Naive thymus-derived CD4-positive, alpha-beta T cell (primary cell): Measurements from ENCODE around the gene VGF. TPM values are rescaled to one million over a fixed set of nuclear protein-coding genes. Genes with fewer than 3 reads are reported as not detected.

Source experiments
- ATAC-seq: fragments of 150-1000 bp; cut with Tn5 transposase; 2 replicates; pipeline ENCODE4 v1.10.0; 2021; ENCODE audit warnings: mild to moderate bottlenecking, moderate library complexity
- CTCF ChIA-PET: fragments of 350-600 bp; sonication (Branson Sonifier 250); formaldehyde crosslinking; loops from one replicate; lab custom pipeline; 2021; ENCODE audit warnings: antibody characterized with exemption; lab: Charles Lee
- POLR2A ChIA-PET: fragments of 350-600 bp; sonication (Branson Sonifier 250); formaldehyde crosslinking; loops from one replicate; lab custom pipeline; 2021; ENCODE audit warnings: antibody characterized with exemption, inconsistent platforms; lab: Charles Lee
- DNase-seq, 9 donors: peaks; one replicate each; pipeline versions ENCODE4 v3.0.0 to v3.0.0-alpha.2; 2020 to 2022; ENCODE audit warnings: mixed read lengths in 1 of 9
- H3K27ac ChIP-seq: one replicate; pipeline ENCODE4 v1.7.0; 2013; ENCODE audit warnings: mild to moderate bottlenecking, low read depth, low read length, moderate library complexity
- H3K27me3 ChIP-seq, 2 donors: one replicate each; pipeline ENCODE4 v1.7.0; 2013; ENCODE audit warnings: low read length in 2 of 2, mild to moderate bottlenecking in 2 of 2, moderate library complexity in 2 of 2; ENCODE audit not compliant: control insufficient read depth in 2 of 2, insufficient read depth in 2 of 2
- H3K36me3 ChIP-seq, 3 experiments: 1 replicate in 2 of 3; 2 replicates in 1 of 3; pipeline ENCODE4 v1.7.0; 2013; ENCODE audit warnings: low read length in 3 of 3, mild to moderate bottlenecking in 3 of 3, moderate library complexity in 1 of 3; ENCODE audit not compliant: insufficient read depth in 3 of 3, control insufficient read depth in 2 of 3
- H3K4me1 ChIP-seq, 2 donors: one replicate each; pipeline ENCODE4 v1.7.0; 2013; ENCODE audit warnings: low read length in 2 of 2, mild to moderate bottlenecking in 2 of 2, moderate library complexity in 1 of 2; ENCODE audit not compliant: control insufficient read depth in 2 of 2, insufficient read depth in 2 of 2
- H3K4me3 ChIP-seq: 2 replicates; pipeline ENCODE4 v1.7.0; 2013; ENCODE audit warnings: mild to moderate bottlenecking, low read length
- H3K9me3 ChIP-seq, 3 experiments: 1 replicate in 2 of 3; 2 replicates in 1 of 3; pipeline ENCODE4 v1.7.0; 2013; ENCODE audit warnings: low read length in 3 of 3; ENCODE audit not compliant: control insufficient read depth in 2 of 3
- H3K27ac Mint-ChIP-seq, 9 donors: one replicate each; pipeline ENCODE4 v1.8.0; 2020 to 2022; ENCODE audit warnings: mixed read lengths in 9 of 9, mild to moderate bottlenecking in 8 of 9, moderate library complexity in 5 of 9, inconsistent platforms in 2 of 9
- H3K27me3 Mint-ChIP-seq, 5 donors: one replicate each; pipeline ENCODE4 v1.8.0; 2021 to 2022; ENCODE audit warnings: mixed read lengths in 5 of 5, mild to moderate bottlenecking in 1 of 5
- H3K36me3 Mint-ChIP-seq, 5 donors: one replicate each; pipeline ENCODE4 v1.8.0; 2020 to 2022; ENCODE audit warnings: mixed read lengths in 5 of 5, mild to moderate bottlenecking in 3 of 5, inconsistent platforms in 1 of 5
- H3K4me1 Mint-ChIP-seq, 7 donors: one replicate each; pipeline ENCODE4 v1.8.0; 2020 to 2022; ENCODE audit warnings: mixed read lengths in 7 of 7, mild to moderate bottlenecking in 3 of 7, inconsistent platforms in 1 of 7
- H3K4me3 Mint-ChIP-seq, 10 donors: one replicate each; pipeline ENCODE4 v1.8.0; 2020 to 2022; ENCODE audit warnings: mild to moderate bottlenecking in 10 of 10, mixed read lengths in 10 of 10, moderate library complexity in 6 of 10, inconsistent platforms in 2 of 10
- H3K9me3 Mint-ChIP-seq, 11 donors: one replicate each; pipeline ENCODE4 v1.8.0; 2020 to 2022; ENCODE audit warnings: mixed read lengths in 11 of 11, mild to moderate bottlenecking in 4 of 11, inconsistent platforms in 1 of 11, moderate library complexity in 1 of 11
- intact Hi-C, 2 donors: fragments of 100-400 bp; cut with micrococcal nuclease; formaldehyde crosslinking; loops; one replicate each; pipeline ENCODE4 v1.15.1; 2023
- polyA plus RNA-seq, 2 donors: library from polyadenylated mRNA; unstranded; fragments of 300-500 nt; fragmentation: Illumina TruSeq; gene quantifications; one replicate each; pipeline ENCODE4 v1.2.3, GENCODE V29; 2021
- total RNA-seq, 6 experiments: library from RNA in 5 of 6; stranded (reverse) in 5 of 6; gene quantifications; 1 replicate in 5 of 6; 2 replicates in 1 of 6; pipeline ENCODE4 v1.2.3 and lab custom pipeline; 2021 to 2026

Gene VGF
- total and polyA plus RNA-seq, 7 experiments from 2014 or later = 0.19 TPM; not detected in 6

DNA sequence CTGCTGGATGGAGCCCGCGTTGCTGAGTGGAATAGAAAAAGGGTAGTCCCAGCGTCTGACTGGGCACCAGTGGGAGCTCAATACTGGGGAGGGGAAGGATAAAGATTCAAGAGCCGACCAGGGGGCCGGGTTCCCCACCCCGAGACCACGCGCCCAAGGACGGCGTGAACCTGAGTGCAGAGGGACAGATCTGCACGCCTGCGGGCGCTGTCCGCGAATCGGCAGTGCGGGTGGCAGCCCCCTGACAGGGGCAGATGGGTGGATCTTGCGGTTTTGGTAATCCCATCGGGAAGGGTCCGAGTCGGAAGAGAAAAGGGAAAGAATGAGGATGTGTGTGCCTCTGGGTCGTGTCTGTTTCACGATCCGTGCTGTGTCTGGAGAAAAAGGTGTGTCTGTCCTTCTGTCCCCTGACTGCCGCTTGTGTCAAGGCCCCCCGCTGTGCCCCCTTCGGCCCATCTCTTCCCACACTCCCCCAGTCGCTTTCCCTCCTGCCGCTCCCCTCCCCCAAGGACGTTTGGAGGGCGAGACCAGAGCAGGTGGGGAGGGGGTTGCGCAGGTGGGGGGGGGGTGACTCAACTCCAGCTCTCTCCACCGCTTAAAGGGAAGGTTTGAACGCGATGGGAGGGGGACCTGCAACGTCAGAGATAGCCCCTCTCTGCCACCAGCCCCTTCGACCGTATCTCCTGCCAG, 734 bp upstream of the VGF start:
- POLR2A ChIA-PET = interaction anchor here (0.6 to 1.2 kb wide), 4 partner anchors 11 to 1664 kb away, joined by 3 to 5 read pairs (median 4); partner anchors contain the start of gene UFSP1
- H3K36me3 ChIP-seq = no peaks in the 10 kb centered on the region
- intact Hi-C loops = loop anchor here (1.0 to 5.0 kb wide), 4 partner anchors 8 to 279 kb away; partner anchors contain the start of genes AP1S1 (in 2 of the 2), ZNHIT1 (in 2 of the 2) and UFSP1 (in 1 of the 2)
- H3K4me3 ChIP-seq = peak overlapping the region; percentile 10
- H3K27me3 Mint-ChIP-seq = peaks cover 63 to 78% (median 68%) of the 10 kb centered on the region in 5 donors
- peak overlapping the region in 8 of 9 donors; percentile 4 to 87 (median 72) for H3K27ac Mint-ChIP-seq
- ATAC-seq = no peak
- no peaks in the 10 kb centered on the region for H3K9me3 ChIP-seq
- peaks cover 20 to 51% of the 10 kb centered on the region in 2 donors for H3K27me3 ChIP-seq
- CTCF ChIA-PET = interaction anchor here (1.1 to 2.0 kb wide), 2 partner anchors 22 to 78 kb away, joined by 4 to 9 read pairs; no protein-coding TSS in a partner anchor
- H3K4me1 ChIP-seq = peaks cover 37 to 48% of the 10 kb centered on the region in 2 donors
- H3K27ac ChIP-seq = no peak overlapping the region
- H3K4me3 Mint-ChIP-seq = peak overlapping the region in 9 of 10 donors; percentile 54 to 92 (median 77)
- no peak for DNase-seq
- peaks cover 47 to 64% (median 54%) of the 10 kb centered on the region in 7 donors for H3K4me1 Mint-ChIP-seq
- H3K36me3 Mint-ChIP-seq = peaks cover 0 to 5% (median 5%) of the 10 kb centered on the region in 5 donors
- peaks cover 0 to 10% (median 0%) of the 10 kb centered on the region in 11 donors for H3K9me3 Mint-ChIP-seq

DNA sequence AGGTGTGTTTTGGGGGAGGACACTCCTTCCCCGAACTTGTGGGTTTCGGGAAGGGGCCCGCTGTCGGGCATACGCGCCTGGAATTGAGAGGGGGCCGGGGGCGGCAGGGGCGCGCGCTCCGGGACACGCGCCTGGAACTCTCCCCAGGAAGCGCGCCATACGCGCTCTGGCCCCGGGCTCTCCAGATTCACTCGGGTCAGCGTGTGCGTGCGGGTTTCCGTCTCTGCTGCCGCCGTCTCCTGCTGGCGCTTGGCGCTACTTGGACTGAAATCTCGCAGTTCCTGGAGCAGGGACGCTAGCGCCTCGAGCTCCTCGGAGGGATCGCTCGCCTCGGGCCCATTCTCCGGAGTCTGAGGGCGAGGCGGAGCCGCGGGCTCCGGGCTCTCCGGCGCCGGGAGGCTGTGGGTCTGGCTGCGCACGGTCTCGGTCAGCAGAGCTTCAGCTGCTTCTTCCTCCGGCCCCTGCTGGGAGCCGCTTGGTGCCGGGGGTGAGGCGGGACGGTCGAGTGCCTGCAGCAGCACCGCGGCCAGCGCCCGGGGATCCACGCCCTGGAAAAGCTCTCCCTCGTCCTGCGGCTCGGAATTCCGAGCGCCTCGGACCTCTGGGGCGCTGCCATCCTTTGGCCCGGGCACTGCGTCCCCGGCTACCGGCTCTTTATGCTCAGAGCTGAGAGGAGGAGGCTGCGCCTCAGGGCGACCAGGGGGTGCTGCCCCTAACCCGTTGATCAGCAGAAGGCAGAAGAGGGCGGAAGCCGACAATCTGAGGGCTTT, 1.1 kb downstream of the VGF start:
- Mint-ChIP-seq H3K36me3 (peaks cover 0 to 22% (median 8%) of the 10 kb centered on the region in 5 donors), H3K27me3 (peaks cover 45 to 60% (median 53%) of the 10 kb centered on the region in 5 donors), H3K4me3 (peak overlapping the region; percentile 35 to 80 (median 70)), H3K4me1 (peaks cover 29 to 46% (median 36%) of the 10 kb centered on the region in 7 donors), H3K9me3 (peaks cover 0 to 9% (median 0%) of the 10 kb centered on the region in 11 donors), H3K27ac (peak overlapping the region in 3 of 9 donors; percentile 53 to 82 (median 73))
- Histone ChIP-seq H3K4me3 (no peak overlapping the region), H3K9me3 (no peaks in the 10 kb centered on the region), H3K36me3 (peaks cover 0 to 7% (median 0%) of the 10 kb centered on the region in 3 experiments), H3K4me1 (peaks cover 23 to 29% of the 10 kb centered on the region in 2 donors), H3K27me3 (peaks cover 19 to 41% of the 10 kb centered on the region in 2 donors), H3K27ac (no peak overlapping the region)
- CTCF ChIA-PET = no interaction called here
- ATAC-seq (no peak), DNase-seq (peak in 1 of 9 donors; percentile 25)
- intact Hi-C loops = no loop called here
- POLR2A ChIA-PET = interaction anchor here (2.1 kb wide), 1 partner anchor 53 kb away, joined by 6 read pairs; the partner anchor contains the start of genes PLOD3 and ZNHIT1

DNA sequence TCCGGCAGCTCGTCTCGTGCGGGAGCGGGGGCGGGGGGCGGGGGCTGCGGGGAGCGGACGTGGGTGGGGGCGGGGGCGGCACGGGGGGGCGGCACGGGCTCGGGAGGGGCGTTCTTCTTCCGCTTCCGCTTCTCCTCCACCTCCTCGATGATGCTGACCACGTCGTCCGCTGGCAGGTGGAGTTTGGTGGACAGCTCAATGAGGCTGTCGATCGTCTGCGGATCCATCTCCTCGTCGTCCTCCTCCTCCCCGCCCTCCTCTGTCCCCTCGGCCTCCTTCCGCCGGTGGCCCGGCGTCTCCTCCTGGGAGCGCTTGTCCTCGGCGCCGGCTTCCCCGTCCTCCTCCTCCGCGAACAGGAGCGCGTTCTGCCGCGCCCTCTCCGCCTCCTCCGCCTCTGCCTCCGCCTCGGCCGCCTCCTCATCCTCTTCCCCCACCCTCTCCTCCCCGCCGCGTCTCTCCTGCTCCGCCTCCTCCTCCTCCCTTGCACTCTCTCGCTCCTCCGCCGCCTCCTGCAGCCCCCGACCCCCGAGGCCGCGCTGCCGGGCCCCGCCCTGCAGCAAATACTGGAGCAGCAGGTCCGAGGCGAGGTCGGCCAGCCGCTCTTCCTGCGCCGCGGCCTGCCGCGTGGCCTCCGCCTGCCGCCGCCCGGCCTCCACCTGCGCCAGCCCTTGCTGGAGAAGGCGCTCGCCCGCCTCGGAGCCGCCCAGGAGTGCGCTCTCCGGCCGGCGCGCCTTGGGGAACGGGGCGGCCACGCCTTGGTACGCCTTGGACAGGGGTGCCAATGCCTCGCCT, 1.9 kb downstream of the VGF start:
- H3K4me1 Mint-ChIP-seq = peaks cover 24 to 40% (median 31%) of the 10 kb centered on the region in 7 donors
- peaks cover 21 to 25% of the 10 kb centered on the region in 2 donors for H3K4me1 ChIP-seq
- H3K27me3 Mint-ChIP-seq = peaks cover 38 to 53% (median 46%) of the 10 kb centered on the region in 5 donors
- peaks cover 0 to 8% (median 0%) of the 10 kb centered on the region in 11 donors for H3K9me3 Mint-ChIP-seq
- H3K27me3 ChIP-seq = peaks cover 14 to 37% of the 10 kb centered on the region in 2 donors
- ChIA-PET POLR2A (interaction anchor here (2.1 kb wide), 1 partner anchor 54 kb away, joined by 6 read pairs; the partner anchor contains the start of genes PLOD3 and ZNHIT1), CTCF (interaction anchor here (1.0 kb wide), 1 partner anchor 19 kb away, joined by 3 read pairs; no protein-coding TSS in a partner anchor)
- peaks cover 0 to 9% (median 0%) of the 10 kb centered on the region in 3 experiments for H3K36me3 ChIP-seq
- H3K27ac Mint-ChIP-seq = no peak overlapping the region
- DNase-seq (peak in 2 of 9 donors; percentile 22 to 23), ATAC-seq (no peak)
- peaks cover 0 to 27% (median 9%) of the 10 kb centered on the region in 5 donors for H3K36me3 Mint-ChIP-seq
- peak overlapping the region; percentile 35 for H3K4me3 ChIP-seq
- no peaks in the 10 kb centered on the region for H3K9me3 ChIP-seq
- H3K27ac ChIP-seq = no peak overlapping the region
- intact Hi-C loops = no loop called here
- H3K4me3 Mint-ChIP-seq = peak overlapping the region; percentile 55 to 83 (median 76)

DNA sequence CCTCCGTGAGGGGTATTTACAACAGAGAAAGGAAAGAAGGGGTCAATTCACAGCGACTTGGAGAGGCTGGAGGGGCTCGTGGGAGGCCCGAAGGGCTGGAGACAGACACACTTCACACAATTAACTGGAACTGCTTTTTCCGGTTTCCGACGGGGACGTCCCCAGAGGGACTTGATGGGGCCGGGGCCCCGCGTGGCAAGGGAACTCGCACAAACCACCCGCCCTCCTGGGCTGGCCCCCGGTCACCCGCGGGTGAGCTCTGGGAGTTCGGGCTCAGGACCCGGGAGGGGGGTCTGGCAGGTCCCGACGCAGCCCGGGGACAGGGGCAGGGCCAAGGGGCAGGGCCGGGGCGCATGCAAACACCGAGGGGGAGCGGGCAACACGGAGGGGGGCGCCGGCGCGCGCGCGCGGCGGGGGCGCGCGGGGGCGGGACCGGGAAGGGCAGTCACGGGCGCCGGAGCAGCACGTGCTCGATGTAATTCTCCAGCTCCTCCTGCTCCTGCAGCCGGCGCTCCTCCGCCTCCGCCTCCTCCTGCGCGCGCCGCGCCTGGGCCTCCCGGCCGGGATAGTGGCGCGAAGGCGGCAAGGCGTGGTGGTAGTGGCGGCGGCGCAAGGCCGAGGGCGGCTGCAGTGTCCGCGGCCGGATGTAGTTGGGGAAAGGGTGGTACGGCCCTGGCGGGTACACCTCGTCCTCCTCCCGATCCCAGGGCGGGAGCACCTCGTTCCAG, 2.7 kb downstream of the VGF start:
- ChIA-PET CTCF (interaction anchor here (1.0 kb wide), 1 partner anchor 18 kb away, joined by 3 read pairs; no protein-coding TSS in a partner anchor), POLR2A (no interaction called here)
- Histone ChIP-seq H3K27ac (no peak overlapping the region), H3K36me3 (peaks cover 0 to 15% (median 0%) of the 10 kb centered on the region in 3 experiments), H3K27me3 (peaks cover 13 to 30% of the 10 kb centered on the region in 2 donors), H3K4me3 (no peak overlapping the region), H3K9me3 (no peaks in the 10 kb centered on the region), H3K4me1 (peaks cover 21 to 25% of the 10 kb centered on the region in 2 donors)
- intact Hi-C loops = no loop called here
- Mint-ChIP-seq H3K9me3 (peaks cover 0 to 8% (median 0%) of the 10 kb centered on the region in 11 donors), H3K27me3 (peaks cover 32 to 46% (median 39%) of the 10 kb centered on the region in 5 donors), H3K27ac (peak overlapping the region in 1 of 9 donors; percentile 68), H3K4me1 (peaks cover 21 to 34% (median 27%) of the 10 kb centered on the region in 7 donors), H3K4me3 (peak overlapping the region; percentile 61 to 80 (median 76)), H3K36me3 (peaks cover 0 to 31% (median 13%) of the 10 kb centered on the region in 5 donors)
- DNase-seq (no peak), ATAC-seq (no peak)

DNA sequence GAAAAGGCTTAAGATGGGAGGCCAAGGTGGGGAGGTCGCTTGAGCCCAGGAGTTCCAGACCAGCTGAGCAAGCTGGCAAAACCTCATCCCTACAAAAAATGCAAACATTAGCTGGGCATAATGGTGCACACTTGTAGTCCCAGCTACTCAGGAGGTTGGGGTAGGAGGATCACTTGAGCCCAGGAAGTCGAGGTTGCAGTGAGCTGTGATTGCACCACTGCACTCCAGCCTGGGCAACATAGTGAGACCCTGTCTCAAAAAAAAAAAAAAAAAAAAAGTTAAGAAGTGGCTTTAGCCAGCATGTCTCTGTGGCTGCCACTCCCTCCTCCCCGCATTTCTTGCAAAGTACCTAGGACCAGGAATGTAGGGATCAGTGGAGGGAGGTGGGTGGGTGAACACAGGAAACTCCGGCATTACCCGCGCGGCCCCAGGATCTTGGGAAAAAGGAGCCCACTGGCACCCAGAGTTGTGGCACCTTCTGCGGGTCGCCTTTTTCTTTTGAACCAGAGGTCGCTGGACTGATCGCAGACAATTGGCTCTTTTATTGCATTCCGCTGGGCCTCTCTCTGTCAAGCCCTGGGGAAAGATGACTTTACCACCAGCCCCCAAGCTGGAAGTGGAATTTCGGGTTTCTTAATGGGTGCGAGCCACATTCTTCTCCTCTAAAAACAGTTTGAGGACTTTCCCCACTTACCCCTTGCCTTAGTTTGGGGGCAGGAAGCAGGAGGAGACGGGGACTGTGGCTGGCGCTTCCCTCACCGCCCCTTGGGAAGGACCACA, 3.5 kb downstream of the VGF start:
- peaks cover 10 to 23% of the 10 kb centered on the region in 2 donors for H3K27me3 ChIP-seq
- ATAC-seq (no peak), DNase-seq (no peak)
- no peaks in the 10 kb centered on the region for H3K9me3 ChIP-seq
- intact Hi-C loops = no loop called here
- peaks cover 0 to 38% (median 14%) of the 10 kb centered on the region in 5 donors for H3K36me3 Mint-ChIP-seq
- peaks cover 18 to 26% (median 22%) of the 10 kb centered on the region in 7 donors for H3K4me1 Mint-ChIP-seq
- POLR2A ChIA-PET = no interaction called here
- peak overlapping the region in 1 of 9 donors; percentile 68 for H3K27ac Mint-ChIP-seq
- H3K4me3 ChIP-seq = no peak overlapping the region
- peaks cover 0 to 8% (median 0%) of the 10 kb centered on the region in 11 donors for H3K9me3 Mint-ChIP-seq
- CTCF ChIA-PET = interaction anchor here (1.9 kb wide), 1 partner anchor 18 kb away, joined by 6 read pairs; no protein-coding TSS in a partner anchor
- peak overlapping the region; percentile 55 to 80 (median 72) for H3K4me3 Mint-ChIP-seq
- no peak overlapping the region for H3K27ac ChIP-seq
- H3K4me1 ChIP-seq = peaks cover 21 to 23% of the 10 kb centered on the region in 2 donors
- H3K27me3 Mint-ChIP-seq = peaks cover 25 to 37% (median 31%) of the 10 kb centered on the region in 5 donors
- H3K36me3 ChIP-seq = peaks cover 0 to 24% (median 0%) of the 10 kb centered on the region in 3 experiments
